NT2/D1 (cell line): ENCODE results near the gene LOXL1.

Experiments
- YY1 ChIP-seq: IDR thresholded peaks from 2 replicates; pipeline ENCODE4 v1.6.1; 2011; ENCODE audit not compliant: insufficient read length, insufficient read depth
- ZNF274 ChIP-seq: IDR thresholded peaks from 2 replicates; pipeline ENCODE4 v1.6.1; 2011; ENCODE audit warnings: mild to moderate bottlenecking, low read depth, low read length

GRCh38 chr15:73930790-73931281 is 4.6 kb downstream of the LOXL1 start:
- TF ChIP-seq ZNF274 = no peak
- no peak for TF ChIP-seq YY1
